ENCODE data around the gene PLCL1.

The PLCL1 gene

GRCh38 chr2:197839856-197840255 lies 35.5 kb downstream of the PLCL1 start:
- Histone ChIP-seq H3K79me2 (ENCODE audit: insufficient read depth, low read length) (no peaks in the 10 kb centered on the region), H3F3A (ENCODE audit: insufficient read depth, low read length) (no peaks in the 10 kb centered on the region), H3K9me2 (ENCODE audit: low read depth, low read length) (no peaks in the 10 kb centered on the region), H3K9ac (ENCODE audit: low read length) (no peak overlapping the region), H4K20me1 (ENCODE audit: insufficient read depth, low read length) (no peaks in the 10 kb centered on the region), H2AFZ (ENCODE audit: low read length) (no peak overlapping the region), H3K4me3 (ENCODE audit: low read depth, low read length, poor library complexity, severe bottlenecking) (no peak overlapping the region), H3K27ac (ENCODE audit: low read depth, low read length, poor library complexity, severe bottlenecking) (no peak overlapping the region), H3K4me2 (ENCODE audit: low read length) (no peak overlapping the region), H3K9me3 (ENCODE audit: low read length) (no peaks in the 10 kb centered on the region), H3K27me3 (ENCODE audit: insufficient read depth, low read length) (no peaks in the 10 kb centered on the region), H3K36me3 (ENCODE audit: insufficient read depth, low read length) (no peaks in the 10 kb centered on the region), H3K4me1 (ENCODE audit: insufficient read depth, low read length, severe bottlenecking) (no peaks in the 10 kb centered on the region)
- TF ChIP-seq CTCF (IDR thresholded peaks at IDR 0.05; ENCODE audit: low read length) (no peak), EZH2 (IDR thresholded peaks at IDR 0.05; ENCODE audit: borderline replicate concordance, low read length) (no peak)

- H3K4me2 ChIP-seq (ENCODE audit: low read length): no peak overlapping the region
- no peaks in the 10 kb centered on the region for H3F3A ChIP-seq (ENCODE audit: insufficient read depth, low read length)
- H3K27ac ChIP-seq (ENCODE audit: low read depth, low read length, poor library complexity, severe bottlenecking): no peak overlapping the region
- H2AFZ ChIP-seq (ENCODE audit: low read length): no peak overlapping the region
- no peak for TF ChIP-seq CTCF (IDR thresholded peaks at IDR 0.05; ENCODE audit: low read length)
- no peaks in the 10 kb centered on the region for H3K9me2 ChIP-seq (ENCODE audit: low read depth, low read length)
- H3K79me2 ChIP-seq (ENCODE audit: insufficient read depth, low read length): no peaks in the 10 kb centered on the region
- H3K9ac ChIP-seq (ENCODE audit: low read length): no peak overlapping the region
- H3K27me3 ChIP-seq (ENCODE audit: insufficient read depth, low read length): no peaks in the 10 kb centered on the region
- no peaks in the 10 kb centered on the region for H3K36me3 ChIP-seq (ENCODE audit: insufficient read depth, low read length)
- H3K4me1 ChIP-seq (ENCODE audit: insufficient read depth, low read length, severe bottlenecking): no peaks in the 10 kb centered on the region
- no peaks in the 10 kb centered on the region for H3K9me3 ChIP-seq (ENCODE audit: low read length)
- H3K4me3 ChIP-seq (ENCODE audit: low read depth, low read length, poor library complexity, severe bottlenecking): no peak overlapping the region
- no peaks in the 10 kb centered on the region for H4K20me1 ChIP-seq (ENCODE audit: insufficient read depth, low read length)
These were observed 41.7 kb downstream of the PLCL1 start for GRCh38 chr2:197846128-197846527.

- TF ChIP-seq EZH2 (IDR thresholded peaks at IDR 0.05; ENCODE audit: borderline replicate concordance, low read length) (no peak), CTCF (IDR thresholded peaks at IDR 0.05; ENCODE audit: low read length) (no peak)
- H3K9me2 ChIP-seq (ENCODE audit: low read depth, low read length): no peaks in the 10 kb centered on the region
- no peak overlapping the region for H3K9ac ChIP-seq (ENCODE audit: low read length)
- no peaks in the 10 kb centered on the region for H3F3A ChIP-seq (ENCODE audit: insufficient read depth, low read length)
- no peaks in the 10 kb centered on the region for H3K36me3 ChIP-seq (ENCODE audit: insufficient read depth, low read length)
- H4K20me1 ChIP-seq (ENCODE audit: insufficient read depth, low read length): no peaks in the 10 kb centered on the region
- no peaks in the 10 kb centered on the region for H3K4me1 ChIP-seq (ENCODE audit: insufficient read depth, low read length, severe bottlenecking)
- H2AFZ ChIP-seq (ENCODE audit: low read length): no peak overlapping the region
- H3K4me2 ChIP-seq (ENCODE audit: low read length): no peak overlapping the region
- H3K27me3 ChIP-seq (ENCODE audit: insufficient read depth, low read length): no peaks in the 10 kb centered on the region
- no peaks in the 10 kb centered on the region for H3K79me2 ChIP-seq (ENCODE audit: insufficient read depth, low read length)
- H3K9me3 ChIP-seq (ENCODE audit: low read length): no peaks in the 10 kb centered on the region
- no peak overlapping the region for H3K27ac ChIP-seq (ENCODE audit: low read depth, low read length, poor library complexity, severe bottlenecking)
- H3K4me3 ChIP-seq (ENCODE audit: low read depth, low read length, poor library complexity, severe bottlenecking): no peak overlapping the region
These were observed 42.4 kb downstream of the PLCL1 start for GRCh38 chr2:197846777-197847176.
